ENCODE data around the gene HS2ST1. TPM values are rescaled to one million over a fixed set of nuclear protein-coding genes. Genes with fewer than 3 reads are reported as not detected.

The HS2ST1 gene
- total RNA-seq, 4 donors from 2014 or later: 13.2 to 19.6 (median 16.7) TPM

- H3K9me3 ChIP-seq: no peaks in the 10 kb centered on the region
- H3K4me1 ChIP-seq: peaks cover 0 to 3% of the 10 kb centered on the region in 2 donors
- no peak for TF ChIP-seq POLR2A (IDR thresholded peaks at IDR 0.05)
- no peak for TF ChIP-seq CTCF (IDR thresholded peaks at IDR 0.05)
- H3K36me3 ChIP-seq: no peaks in the 10 kb centered on the region
- DNase-seq: no peak
- H3K27me3 ChIP-seq: no peaks in the 10 kb centered on the region
- WGBS, 2 donors: 87 to 90% methylated on average over 8 of the region's 8 CpGs
- intact Hi-C loops (cut with DNase I): no loop called here
- H3K4me3 ChIP-seq (replicated peaks in 1 of 3): no peak overlapping the region
- no peak overlapping the region for H3K27ac ChIP-seq
These were observed 222.3 kb downstream of the HS2ST1 start for GRCh38 chr1:87136607-87137341.

- H3K4me3 ChIP-seq (replicated peaks in 1 of 3): no peak overlapping the region
- H3K4me1 ChIP-seq: peaks cover 0 to under 1% of the 10 kb centered on the region in 2 donors
- 89 to 94% methylated on average over 2 of the region's 2 CpGs for WGBS, 2 donors
- TF ChIP-seq CTCF (IDR thresholded peaks at IDR 0.05) (no peak), POLR2A (IDR thresholded peaks at IDR 0.05) (no peak)
- no peaks in the 10 kb centered on the region for H3K9me3 ChIP-seq
- no peaks in the 10 kb centered on the region for H3K36me3 ChIP-seq
- H3K27me3 ChIP-seq: no peaks in the 10 kb centered on the region
- no peak overlapping the region for H3K27ac ChIP-seq
- no peak for DNase-seq
- intact Hi-C loops (cut with DNase I): no loop called here
These were observed 222.9 kb downstream of the HS2ST1 start for GRCh38 chr1:87137342-87137739.

GRCh38 chr1:87140831-87141540, 226.6 kb downstream of the HS2ST1 start:
- Histone ChIP-seq H3K36me3 (no peaks in the 10 kb centered on the region), H3K27me3 (no peaks in the 10 kb centered on the region), H3K4me1 (no peaks in the 10 kb centered on the region), H3K9me3 (no peaks in the 10 kb centered on the region), H3K4me3 (replicated peaks in 1 of 3) (no peak overlapping the region), H3K27ac (no peak overlapping the region)
- intact Hi-C loops (cut with DNase I): no loop called here
- no peak for DNase-seq
- 97 to 98% methylated on average over 2 of the region's 2 CpGs for WGBS, 2 donors
- TF ChIP-seq POLR2A (IDR thresholded peaks at IDR 0.05) (no peak), CTCF (IDR thresholded peaks at IDR 0.05) (no peak)

GRCh38 chr1:87141556-87141955, 227.1 kb downstream of the HS2ST1 start:
- WGBS, 2 donors: 80 to 84% methylated on average over 8 of the region's 8 CpGs
- TF ChIP-seq POLR2A (IDR thresholded peaks at IDR 0.05) (no peak), CTCF (IDR thresholded peaks at IDR 0.05) (no peak)
- intact Hi-C loops (cut with DNase I): no loop called here
- no peak overlapping the region for H3K27ac ChIP-seq
- H3K27me3 ChIP-seq: no peaks in the 10 kb centered on the region
- H3K9me3 ChIP-seq: no peaks in the 10 kb centered on the region
- no peaks in the 10 kb centered on the region for H3K4me1 ChIP-seq
- no peak overlapping the region for H3K4me3 ChIP-seq (replicated peaks in 1 of 3)
- H3K36me3 ChIP-seq: no peaks in the 10 kb centered on the region
- DNase-seq: no peak

All from thyroid gland (tissue), 4 donors.